NCI-H345 treated with DMSO at 0.1 percent for 48 hours (cell line): ENCODE results near the gene DCTN2.
"Not testable (repeated sequence)": the region's sequence is repeated elsewhere in the genome, so short reads cannot be mapped to it uniquely, and the experiment has no call there.

Source experiments
- DNase-seq: peaks from one replicate; lab custom pipeline; 2025; ENCODE audit not compliant: unreplicated experiment; lab: John Stamatoyannopoulos, UW

The DCTN2 gene

GRCh38 chr12:57577981-57578758, 31.2 kb upstream of the DCTN2 start:
- DNase-seq, result no peak

- DNase-seq, result no peak
Measured at GRCh38 chr12:57576613-57577160, 29.7 kb upstream of the DCTN2 start.

GRCh38 chr12:57575771-57576612, 29.0 kb upstream of the DCTN2 start:
- DNase-seq, result no peak

GRCh38 chr12:57574795-57575194, 27.8 kb upstream of the DCTN2 start:
- no peak for DNase-seq

- DNase-seq, result no peak
Measured at GRCh38 chr12:57571926-57572762, 25.2 kb upstream of the DCTN2 start.

- not testable (repeated sequence) for DNase-seq
Measured at GRCh38 chr12:57570438-57570837, 23.4 kb upstream of the DCTN2 start.

- no peak for DNase-seq
Measured at GRCh38 chr12:57569858-57570257, 22.9 kb upstream of the DCTN2 start.

GRCh38 chr12:57568838-57569237, 21.8 kb upstream of the DCTN2 start:
- no peak for DNase-seq

- no peak for DNase-seq
Measured at GRCh38 chr12:57564178-57564740, 17.3 kb upstream of the DCTN2 start.

GRCh38 chr12:57563358-57563757, 16.4 kb upstream of the DCTN2 start:
- no peak for DNase-seq

GRCh38 chr12:57561117-57561516, 14.1 kb upstream of the DCTN2 start:
- DNase-seq, result not testable (repeated sequence)

GRCh38 chr12:57560516-57560915, 13.5 kb upstream of the DCTN2 start:
- no peak for DNase-seq

- DNase-seq, result no peak
Measured at GRCh38 chr12:57558864-57559263, 11.9 kb upstream of the DCTN2 start.

- no peak for DNase-seq
Measured at GRCh38 chr12:57554897-57555296, 7.9 kb upstream of the DCTN2 start.

GRCh38 chr12:57554453-57554852, 7.5 kb upstream of the DCTN2 start:
- DNase-seq, result no peak

GRCh38 chr12:57553343-57554202, 6.6 kb upstream of the DCTN2 start:
- no peak for DNase-seq

GRCh38 chr12:57552835-57553313, 5.9 kb upstream of the DCTN2 start:
- no peak for DNase-seq

- no peak for DNase-seq
Measured at GRCh38 chr12:57552306-57552651, 5.3 kb upstream of the DCTN2 start.

- no peak for DNase-seq
Measured at GRCh38 chr12:57551637-57552305, 4.8 kb upstream of the DCTN2 start.
